NT2/D1 (cell line): ENCODE results near the gene NTM.

Experiments used
- SUZ12 ChIP-seq: IDR thresholded peaks from 2 replicates; pipeline ENCODE4 v1.6.1; 2011; ENCODE audit not compliant: insufficient read length, insufficient read depth; ENCODE audit errors: extremely low read depth
- YY1 ChIP-seq: IDR thresholded peaks from 2 replicates; pipeline ENCODE4 v1.6.1; 2011; ENCODE audit not compliant: insufficient read length, insufficient read depth

- TF ChIP-seq YY1: no peak
- no peak for TF ChIP-seq SUZ12
Observed at GRCh38 chr11:132077416-132077815, 707.0 kb downstream of the NTM start.
